HG02642 (cell line): ENCODE results near the gene SLC7A1.
"Not testable (repeated sequence)": the region's sequence is repeated elsewhere in the genome, so short reads cannot be mapped to it uniquely, and the experiment has no call there.

Experiments used
- ATAC-seq: cut with Tn5 transposase; IDR thresholded peaks from one replicate; pipeline ENCODE4 v1.9.1; 2021; ENCODE audit warnings: mild to moderate bottlenecking; ENCODE audit not compliant: unreplicated experiment, poor library complexity

SLC7A1 gene

DNA sequence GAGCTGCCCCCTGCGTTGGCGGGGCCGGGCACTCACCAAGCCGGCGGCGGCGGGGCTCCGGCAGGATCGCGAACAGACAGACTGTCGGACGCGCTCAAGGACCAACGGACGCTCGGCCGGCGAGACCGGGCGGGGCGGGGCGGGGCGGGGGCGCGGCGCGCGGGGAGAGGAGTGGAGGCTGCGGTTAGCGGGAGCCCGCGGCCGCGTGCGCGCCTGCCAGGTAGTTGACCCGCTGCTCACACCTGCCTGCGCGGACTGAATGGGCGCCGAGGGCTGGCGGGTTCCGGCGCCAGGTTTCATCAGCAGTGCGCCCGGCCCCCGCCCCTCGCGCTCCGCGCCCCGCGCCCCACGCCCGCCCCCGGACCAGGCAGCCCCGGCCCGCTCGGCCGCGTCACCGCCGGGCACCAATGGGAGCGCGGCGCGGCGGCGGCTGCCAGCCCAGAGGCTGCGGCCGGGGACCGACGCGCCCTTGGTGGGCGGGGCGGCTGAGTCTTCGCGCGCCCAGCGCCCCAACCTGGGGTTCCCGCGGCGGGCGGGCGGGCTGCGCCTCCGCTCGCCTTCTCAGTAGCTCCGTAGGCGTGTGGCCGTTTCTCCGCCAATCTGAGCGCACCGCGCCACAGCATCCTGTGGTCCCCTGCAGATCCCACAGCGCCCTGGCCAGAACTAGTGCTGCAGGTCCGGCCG lies at the start of gene SLC7A1:
TSS of gene SLC7A1 (minus strand) at position 309 of the 684 bp plus-strand sequence. CDS start 59,500 bp downstream, outside the sequence.
- peak; percentile 89 for ATAC-seq

DNA sequence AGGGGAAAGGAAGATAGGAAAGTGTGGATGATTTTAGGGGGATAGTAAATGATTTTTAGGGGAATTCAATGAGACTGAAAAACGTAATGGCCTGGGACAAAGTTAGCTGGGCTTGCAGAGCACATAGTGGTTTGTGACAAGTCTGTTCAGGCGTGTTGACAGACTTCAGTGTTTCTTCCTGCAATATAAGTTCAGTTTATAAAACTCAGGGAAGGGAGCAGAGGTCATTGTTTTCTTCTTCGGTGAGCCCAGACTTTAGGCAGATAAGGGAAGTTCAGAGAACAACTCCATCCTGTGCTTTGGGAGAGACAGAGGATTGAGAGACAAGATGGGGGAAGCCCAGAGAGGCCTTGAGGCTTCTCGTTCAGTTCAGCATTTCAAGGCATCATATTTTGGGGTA lies 45.2 kb upstream of the SLC7A1 start:
- ATAC-seq = no peak

DNA sequence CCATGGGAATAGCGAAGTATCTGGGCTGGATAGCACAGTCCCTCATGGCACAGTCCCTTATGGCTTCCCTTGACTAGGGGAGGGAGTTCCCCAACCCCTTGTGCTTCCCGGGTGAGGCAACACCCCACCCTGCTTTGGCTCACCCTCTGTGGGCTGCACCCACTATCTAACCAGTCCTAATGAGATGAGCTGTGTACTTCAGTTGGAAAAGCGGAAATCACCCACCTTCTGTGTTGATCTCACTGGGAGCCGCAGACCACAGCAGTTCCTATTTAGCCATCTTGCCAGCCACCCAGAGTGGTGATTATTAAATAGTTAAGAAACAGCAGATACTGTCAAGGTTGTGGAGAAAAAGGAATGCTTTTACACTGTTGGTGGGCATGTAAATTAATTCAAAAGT lies 41.3 kb upstream of the SLC7A1 start:
- ATAC-seq = not testable (repeated sequence)

DNA sequence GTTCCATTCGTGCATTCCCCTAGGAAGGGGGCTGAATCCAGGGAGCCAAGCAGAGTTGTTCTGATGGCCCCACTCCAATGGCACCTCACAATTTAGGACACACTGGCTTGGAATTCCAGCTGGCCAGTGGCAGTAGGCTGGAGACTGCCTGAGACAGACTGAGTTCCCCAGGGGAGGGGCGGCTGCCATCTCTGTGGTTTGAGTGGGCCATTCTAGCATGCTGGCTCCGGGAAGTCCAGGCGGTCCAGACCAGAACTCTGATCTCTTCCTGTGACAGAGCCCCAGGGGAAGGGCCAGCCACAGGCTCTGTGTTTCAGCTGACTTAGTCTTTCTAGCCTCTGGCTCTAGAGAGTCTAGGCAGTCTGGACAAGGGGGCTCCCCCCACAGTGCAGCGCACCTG lies 29.5 kb upstream of the SLC7A1 start:
- no peak for ATAC-seq

DNA sequence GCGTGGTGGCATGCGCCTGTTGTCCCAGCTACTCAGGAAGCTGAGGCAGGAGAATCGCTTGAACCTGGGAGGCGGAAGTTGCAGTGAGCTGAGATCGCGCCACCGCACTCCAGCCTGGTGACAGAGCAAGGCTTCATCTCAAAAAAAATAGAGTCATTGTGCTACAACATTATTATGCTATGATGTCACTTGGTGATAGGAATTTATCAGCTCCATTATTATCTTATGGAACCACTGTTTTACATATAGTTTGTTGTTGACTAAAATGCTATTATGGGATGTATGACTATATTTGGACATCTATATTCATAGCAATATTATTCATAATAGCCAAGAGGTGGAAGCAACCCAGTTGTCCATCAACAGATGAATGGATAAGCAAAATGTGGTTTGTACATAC lies 26.4 kb upstream of the SLC7A1 start:
- no peak for ATAC-seq

DNA sequence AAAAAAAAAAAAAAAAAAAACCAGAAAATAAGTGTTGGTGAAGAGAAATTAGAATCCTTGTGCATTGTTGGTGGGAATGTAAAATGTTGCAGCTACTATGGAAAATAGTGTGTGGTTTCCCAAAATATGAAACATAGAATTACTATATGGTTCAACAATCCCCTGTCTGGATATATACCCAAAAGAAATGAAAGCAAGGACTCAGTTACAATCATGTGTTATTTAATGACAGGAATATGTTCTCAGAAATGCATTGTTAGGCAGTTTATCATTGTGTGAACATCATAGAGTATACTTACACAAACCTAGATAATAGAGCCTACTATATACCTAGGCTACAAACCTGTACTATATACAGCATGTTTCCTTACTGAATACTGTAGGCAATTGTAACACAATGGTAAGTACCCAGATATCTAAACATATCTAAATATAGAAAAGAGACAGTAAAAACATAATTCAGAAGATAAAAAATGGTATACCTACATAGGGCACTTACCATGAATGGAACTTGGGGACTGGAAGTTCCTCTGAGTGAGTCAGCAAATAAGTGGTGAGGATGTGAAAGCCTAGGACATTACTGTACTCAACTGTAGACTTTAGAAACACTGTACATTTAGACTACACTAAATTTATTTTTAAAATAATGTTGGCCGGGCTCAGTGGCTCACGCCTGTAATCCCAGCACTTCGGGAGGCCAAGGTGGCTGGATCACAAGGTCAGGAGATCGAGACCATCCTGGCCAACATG lies 25.7 kb upstream of the SLC7A1 start:
- ATAC-seq = no peak

DNA sequence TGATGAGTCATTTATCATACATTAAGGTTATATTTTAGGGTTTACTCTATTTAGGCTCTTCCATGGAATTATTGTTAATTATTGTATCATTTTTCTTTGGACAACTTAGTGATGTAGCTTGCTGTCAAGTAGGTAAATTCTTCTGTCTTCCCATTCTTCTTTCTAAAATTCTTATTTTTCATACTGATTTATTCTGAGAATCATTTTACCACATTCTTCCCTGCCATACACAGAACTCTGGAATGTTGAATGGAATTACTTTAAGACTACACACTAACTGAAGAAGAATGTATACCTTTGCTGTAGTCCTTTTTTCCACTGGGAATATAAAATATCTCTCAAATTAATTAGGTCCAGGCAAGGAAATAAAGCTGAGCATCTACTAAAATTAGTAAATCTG lies 24.5 kb upstream of the SLC7A1 start:
- ATAC-seq = no peak

DNA sequence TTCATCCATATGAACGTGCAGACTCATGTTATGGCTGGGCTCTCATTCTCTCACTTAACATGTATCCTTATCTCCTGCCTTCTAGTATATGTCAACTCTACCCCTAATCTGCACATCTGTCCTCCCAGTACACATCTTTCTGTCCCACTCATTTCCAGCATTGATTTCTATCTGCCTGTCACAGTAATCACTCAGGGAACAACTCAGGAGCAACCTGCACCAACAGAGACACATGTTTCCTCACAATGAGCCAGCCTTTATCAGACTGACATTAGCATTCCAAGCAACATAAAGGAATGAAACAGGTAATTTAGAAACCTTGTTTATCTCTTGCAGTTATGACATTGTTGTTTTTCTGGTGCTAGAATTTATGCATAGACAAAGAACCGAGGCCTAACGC lies 17.6 kb upstream of the SLC7A1 start:
- ATAC-seq = no peak

DNA sequence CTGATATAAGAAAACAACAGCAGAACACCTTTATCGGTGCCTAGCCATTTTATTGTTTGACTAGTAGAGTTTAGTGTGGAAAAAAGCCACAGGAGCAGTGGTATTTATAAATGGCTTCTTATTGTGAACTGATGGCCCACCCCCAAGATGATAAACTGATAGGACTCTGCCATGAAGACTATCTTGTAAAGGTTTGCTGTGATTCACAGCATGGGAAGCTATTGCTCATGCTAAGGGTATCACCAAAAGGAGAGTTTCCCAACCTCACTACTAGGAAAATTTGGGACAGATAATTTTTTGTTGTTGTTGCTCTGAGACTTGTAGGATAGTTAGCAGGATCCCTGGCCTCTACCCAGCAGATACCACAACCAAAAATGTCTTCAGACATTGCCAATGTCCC lies 12.0 kb upstream of the SLC7A1 start:
- ATAC-seq = no peak

DNA sequence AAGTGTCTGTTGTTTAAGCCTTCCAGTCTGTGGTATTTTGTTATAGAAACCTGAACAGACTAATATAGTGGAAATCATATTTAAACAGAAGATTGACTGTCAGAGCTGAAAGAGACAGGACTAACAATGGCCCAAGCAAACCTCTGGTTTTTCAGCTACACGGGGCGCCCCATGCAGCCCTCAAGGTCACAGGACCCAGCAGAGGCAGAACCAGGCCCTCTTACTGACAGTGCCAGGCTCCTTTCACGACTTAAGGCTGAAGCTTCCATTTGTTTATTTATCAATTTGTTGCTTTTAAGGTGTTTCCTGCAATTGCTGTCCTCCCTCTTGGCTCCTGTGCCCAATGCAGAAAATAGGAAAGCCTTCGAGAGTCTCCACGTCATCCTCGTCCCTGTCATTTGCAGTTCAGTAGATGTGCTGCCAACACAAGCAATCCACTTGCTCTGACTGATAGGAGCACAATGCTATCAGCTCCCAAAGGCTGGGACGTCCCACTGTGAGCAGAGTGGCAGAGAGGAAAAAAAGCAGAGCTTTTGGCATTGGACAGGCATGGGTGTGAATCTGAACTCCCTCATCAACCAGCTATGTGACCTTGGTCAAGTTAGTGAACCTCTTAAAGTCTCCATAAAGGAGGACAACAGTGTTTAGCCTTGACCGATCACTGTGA lies 10.5 kb upstream of the SLC7A1 start:
- ATAC-seq = no peak

DNA sequence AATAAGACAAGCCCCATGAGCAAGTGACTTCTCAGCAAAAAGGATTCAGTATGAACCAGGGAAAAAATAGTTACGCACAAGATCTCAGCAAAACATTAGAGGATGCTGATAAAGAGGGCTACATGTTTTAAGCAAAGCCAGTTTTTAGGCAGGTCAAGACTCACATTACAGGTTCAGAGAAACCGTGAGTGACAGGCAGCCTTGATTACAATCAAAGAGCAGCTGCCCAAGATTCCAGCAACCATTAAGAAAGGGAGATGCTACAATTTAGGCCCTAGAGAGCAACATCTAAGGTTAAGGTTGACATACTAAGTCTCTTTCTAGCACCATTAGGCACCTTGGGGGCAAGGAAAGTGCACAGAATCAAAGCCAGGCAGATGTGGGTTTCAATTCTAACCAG lies 2.8 kb upstream of the SLC7A1 start:
- ATAC-seq = no peak

DNA sequence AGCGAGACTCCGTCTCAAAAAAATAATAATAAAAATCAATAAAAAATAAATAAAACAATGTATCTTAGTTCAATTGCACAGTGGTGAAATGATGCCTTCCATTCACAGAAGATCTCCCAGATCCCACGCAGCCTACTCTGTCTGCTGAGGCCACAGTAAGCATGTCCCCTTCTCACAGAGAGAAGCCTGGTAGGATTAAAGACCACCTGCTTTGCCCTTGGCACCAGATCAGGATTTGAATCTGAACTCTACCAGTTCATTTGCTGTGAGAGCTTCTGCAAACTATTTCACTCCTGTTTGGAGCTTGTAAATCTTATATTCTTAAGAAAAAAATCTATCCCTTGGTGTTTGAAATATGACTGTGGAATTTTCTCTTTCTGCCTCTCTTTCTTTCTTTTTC lies 2.2 kb upstream of the SLC7A1 start:
- ATAC-seq = no peak

DNA sequence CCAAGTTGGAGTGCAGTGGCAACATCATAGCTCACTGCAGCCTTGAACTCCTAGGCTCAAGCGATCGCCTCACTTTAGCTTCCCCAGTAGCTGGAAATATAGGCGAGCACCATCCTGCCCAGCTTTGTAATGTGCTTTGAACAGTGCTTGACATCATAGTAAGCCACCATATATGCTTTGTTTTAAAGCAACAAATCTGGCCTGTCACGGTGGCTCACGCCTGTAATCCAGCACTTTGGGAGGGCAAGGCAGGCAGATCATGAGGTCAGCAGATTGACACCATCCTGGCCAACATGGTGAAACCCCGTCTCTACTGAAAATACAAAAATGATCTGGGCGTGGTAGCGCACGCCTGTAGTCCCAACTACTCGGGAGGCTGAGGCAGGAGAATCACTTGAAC lies 1.8 kb upstream of the SLC7A1 start:
- ATAC-seq = no peak

DNA sequence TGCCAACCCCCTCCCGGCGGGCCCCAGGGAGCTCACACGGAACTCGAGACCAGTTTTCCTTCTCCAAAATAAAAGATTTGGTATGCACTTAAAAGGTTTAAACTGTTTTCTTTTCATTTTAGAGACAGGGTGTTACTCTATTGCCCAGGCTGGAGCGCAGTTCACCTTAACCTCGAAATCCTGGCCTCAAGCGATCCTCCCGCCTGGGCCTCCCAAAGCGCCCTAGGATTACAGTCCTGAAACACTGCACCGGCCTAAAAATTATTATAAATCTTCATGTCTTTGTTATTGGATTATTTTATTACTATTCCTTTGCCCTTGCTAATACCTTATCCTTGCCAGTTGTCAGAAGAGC lies 553 bp upstream of the SLC7A1 start:
- no peak for ATAC-seq

DNA sequence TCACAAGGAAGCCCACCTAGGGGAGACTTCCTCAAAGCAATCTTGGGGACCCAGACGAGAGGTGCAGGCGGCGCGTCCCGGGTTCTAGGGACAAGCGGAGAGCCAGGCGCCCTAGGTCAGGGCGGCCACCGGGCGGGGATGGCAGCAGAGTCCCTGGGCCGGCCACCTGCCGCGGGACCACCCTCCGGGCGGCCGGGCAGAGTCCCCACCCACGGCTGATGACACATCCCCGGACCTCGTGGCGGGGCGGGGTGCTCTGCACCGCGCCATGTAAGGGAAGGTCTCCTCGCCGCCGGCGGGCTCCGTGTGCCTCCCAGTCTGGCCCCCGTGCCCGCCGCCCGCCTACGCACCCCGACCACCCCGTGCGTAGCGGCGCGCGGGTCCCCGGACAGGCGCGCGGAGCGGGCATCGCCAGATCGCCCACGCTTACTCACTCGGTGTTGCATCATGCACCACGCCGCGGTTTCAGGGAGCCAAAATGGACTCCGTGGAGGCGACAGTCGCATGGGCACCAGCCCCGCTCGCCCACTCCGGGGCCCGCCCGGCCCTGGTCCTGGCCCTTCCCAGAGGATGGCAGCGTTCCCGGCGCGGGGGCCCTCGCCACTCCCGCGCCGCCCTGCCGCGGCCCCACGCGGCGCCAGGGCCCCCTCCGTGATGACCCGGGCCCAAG lies 643 bp downstream of the SLC7A1 start:
- ATAC-seq = peak; percentile 49

DNA sequence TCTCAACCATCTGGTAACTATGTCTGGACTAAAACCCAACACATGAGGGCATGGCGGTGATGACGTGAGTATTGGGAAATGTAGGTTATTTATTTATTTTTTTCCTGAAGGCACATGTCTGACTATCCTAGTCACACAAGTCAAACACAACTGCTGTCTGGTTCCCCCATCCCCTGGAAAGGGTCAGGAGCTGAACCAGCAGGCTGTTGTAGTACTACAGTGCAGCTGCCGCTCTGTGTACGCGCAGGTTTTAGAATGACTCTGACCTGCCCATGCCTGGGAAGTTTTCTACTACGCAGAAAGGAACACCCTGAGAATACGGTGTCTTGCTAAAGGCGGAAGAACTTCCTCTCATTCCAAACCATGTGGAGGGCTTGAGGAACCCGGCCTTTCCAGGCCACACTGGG lies 1.2 kb downstream of the SLC7A1 start:
- ATAC-seq = peak; percentile 38

DNA sequence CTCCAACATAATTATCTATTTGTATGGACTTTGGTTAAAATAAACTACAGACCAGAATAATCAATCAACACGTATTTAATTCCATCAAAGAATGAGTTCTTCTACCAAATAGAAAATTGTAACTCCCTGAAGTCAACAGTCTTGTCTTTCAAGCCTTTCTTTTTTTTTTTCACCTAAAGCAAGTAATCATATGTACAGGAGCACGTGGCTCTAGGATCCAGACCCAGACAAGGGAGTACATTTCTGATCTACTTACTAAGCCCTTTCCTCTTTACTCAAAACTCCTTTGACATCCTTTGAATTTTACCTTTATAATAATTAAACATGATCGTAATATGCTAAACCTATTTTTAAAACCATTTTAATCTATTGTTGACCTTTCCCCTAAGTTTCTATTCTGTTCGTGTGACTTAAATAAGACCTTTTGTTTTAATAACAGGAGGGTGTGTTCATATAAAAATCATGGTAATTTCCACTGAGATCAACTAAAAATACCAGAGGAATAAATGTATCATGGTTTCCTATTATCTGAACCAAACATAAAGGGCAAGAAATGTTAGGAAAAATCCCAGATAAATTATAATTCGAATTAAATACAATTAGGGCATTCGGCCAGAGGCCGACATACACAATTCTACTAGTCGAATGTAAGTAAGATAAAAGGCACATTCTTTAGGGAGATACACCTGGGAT lies 1.7 kb downstream of the SLC7A1 start:
- ATAC-seq = no peak

DNA sequence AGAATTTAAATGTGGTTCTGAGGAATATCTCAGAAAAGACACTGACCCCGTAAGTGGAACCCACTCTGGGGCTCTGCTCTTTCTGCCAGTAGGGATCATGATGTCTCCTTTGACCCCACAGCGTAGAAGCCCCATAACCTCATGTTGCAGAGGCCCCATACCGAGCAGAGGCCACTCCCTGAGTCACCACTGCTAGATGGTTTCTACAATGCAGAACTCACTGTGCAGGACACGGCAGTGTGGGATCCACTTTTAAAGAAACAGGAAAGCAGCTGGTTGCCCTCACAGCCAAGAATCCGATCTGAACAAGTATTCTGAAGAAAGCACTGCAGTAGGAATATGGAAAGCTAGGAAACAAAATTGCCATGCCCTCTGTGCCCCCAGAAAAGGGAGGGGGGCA lies 4.2 kb downstream of the SLC7A1 start:
- no peak for ATAC-seq

DNA sequence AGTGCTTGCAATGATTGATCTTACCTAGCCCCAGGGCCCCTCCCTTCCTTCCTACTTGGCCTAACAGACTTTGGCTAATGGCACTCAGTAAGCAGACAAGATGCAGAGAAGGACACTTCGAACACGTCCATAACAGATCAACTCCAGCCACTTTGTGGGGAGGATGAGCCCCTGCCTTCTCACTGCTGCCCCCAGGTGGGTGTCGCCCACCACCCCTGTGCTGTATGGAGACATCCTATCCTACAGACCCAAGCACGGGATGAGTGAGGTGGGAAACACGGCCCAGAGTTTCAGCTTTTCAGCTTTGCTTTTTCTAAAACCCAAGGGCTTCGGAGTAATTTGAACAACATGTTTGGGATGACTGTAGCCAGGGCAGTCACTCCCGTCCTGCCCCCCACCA lies 5.5 kb downstream of the SLC7A1 start:
- ATAC-seq = no peak

DNA sequence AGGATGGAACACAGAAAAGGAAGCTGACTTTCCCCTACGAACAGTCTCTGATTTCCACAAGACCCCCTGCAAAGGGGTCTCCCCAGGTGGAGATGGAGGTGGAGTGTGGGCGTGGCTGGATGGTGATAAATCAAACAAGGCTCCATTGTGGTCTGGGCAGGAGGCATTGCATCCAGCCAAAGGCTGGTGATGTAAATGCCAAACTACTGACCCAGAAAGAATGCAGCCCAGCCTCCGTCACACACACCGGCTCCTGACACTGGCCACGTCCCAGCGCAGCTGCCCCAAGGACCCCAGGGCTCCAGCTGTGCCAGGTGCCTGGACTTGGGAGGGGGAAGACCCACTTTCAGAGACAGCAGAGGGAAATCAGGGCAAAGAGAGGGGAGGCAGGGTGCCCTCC lies 6.3 kb downstream of the SLC7A1 start:
- ATAC-seq = no peak

DNA sequence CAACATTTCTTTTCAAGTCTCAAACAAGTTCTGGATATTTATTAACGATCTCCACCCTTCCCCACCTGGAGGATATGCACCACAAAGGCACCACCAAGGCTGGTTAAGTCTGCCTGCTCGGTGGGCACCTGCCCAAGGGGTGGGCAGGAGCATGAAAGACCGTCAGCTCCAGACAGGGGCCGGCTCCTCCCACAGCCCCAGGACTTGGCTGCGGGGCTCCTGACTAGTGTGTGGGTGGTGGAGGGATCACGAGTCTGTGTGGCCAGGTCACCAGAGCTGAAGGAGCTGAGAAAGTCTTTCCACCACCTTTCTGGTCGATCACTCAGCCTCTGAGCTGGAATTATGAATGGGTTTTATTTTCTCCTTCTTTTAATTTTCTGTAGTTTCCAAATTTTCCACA lies 7.8 kb downstream of the SLC7A1 start:
- ATAC-seq = no peak
